ENCODE measurements around the gene BTN2A1. TPM values are rescaled to one million over a fixed set of nuclear protein-coding genes. Genes with fewer than 3 reads are reported as not detected.

The BTN2A1 gene
- total RNA-seq, result 7.1 and 8.8 TPM in 2 replicates

DNA sequence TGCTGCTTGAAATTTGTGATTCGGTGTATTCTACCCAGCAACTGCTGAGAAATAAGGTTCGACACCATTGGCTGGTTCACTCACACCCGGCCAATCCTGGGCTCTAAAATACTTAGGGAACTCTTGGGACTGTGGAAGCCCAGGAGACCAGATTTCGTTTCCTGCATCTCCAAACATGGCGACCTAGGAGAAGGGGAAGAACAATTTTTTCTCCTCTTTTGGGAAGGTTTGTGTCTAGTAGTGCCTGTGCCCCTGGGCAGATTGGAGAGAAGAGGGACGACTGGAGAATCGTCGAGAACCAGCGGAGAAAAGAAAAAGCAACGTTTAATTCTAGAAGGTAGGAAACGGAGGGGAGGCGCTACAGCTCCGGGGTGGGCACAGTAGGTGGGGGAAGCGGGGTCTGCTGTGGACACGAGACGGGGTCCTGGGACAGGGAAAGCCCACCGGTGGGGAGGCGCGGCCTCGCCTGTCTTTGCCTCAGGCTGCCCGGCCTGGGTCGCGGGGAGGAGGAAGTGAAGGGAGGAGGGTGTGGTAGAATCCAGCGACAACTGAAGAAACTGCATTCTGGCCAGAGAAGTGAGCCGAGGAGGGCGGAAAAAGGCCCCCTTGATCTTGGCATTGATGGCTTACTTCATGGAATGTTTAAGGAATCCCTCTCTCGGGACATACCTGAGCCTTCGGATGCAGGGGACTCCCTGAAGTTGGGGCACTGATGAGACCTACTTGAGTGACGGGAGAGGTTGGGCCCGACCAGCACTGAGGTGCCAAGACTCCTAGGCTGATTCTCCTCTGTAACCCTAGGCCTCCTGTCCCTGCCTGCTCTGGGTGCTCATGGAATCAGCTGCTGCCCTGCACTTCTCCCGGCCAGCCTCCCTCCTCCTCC is at the start of gene BTN2A1:
BTN2A1 (plus strand) TSS at position 150 of the 883 bp plus-strand sequence; CDS start at position 832, 682 bp downstream.

DNA sequence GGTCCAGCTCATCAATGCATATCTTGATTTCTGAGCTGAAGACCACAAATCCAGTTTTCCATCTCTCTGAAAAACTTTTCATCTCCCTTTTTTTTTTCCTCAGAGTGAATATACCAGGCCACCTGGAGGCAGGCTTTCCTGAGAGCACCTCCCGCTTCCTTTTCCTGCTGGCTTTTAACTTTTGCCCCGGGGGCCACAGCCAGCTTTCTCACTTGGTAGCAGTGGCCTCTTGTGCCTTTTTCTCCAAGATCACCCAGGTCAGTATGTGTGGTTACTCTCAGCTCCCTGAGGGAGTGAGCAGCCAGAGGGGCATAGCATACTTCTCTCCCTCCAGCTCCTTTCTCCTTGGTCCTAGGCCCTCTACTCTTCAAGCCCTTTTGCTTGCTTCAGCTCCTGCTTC is 42.3 kb downstream of the BTN2A1 start, which contains the start of gene BTN1A1:
BTN1A1 (plus strand) TSS at position 202 of the 400 bp plus-strand sequence. CDS start 984 bp downstream, outside the sequence.

Other genes with a start within 250 kb of the BTN2A1 start
- gene BTN3A2, start 92.8 kb upstream of the BTN2A1 start, total RNA-seq, result 17.2 and 28.6 TPM in 2 replicates
- 11.4 and 18.5 TPM in 2 replicates for gene BTN2A2, start 74.8 kb upstream of the BTN2A1 start, total RNA-seq
- 8.8 and 28.1 TPM in 2 replicates for gene BTN3A1, start 55.7 kb upstream of the BTN2A1 start, total RNA-seq
- 5.2 and 12.6 TPM in 2 replicates for gene BTN3A3, start 17.5 kb upstream of the BTN2A1 start, total RNA-seq
- not detected in 2 replicates for gene BTN1A1, start 42.3 kb downstream of the BTN2A1 start, total RNA-seq
- gene HMGN4, start 80.4 kb downstream of the BTN2A1 start, total RNA-seq, result 57.2 and 80.9 TPM in 2 replicates
- 24.7 and 26.6 TPM in 2 replicates for gene ABT1, start 139.0 kb downstream of the BTN2A1 start, total RNA-seq
- 12.3 and 20.5 TPM in 2 replicates for gene ZNF322, start 201.8 kb downstream of the BTN2A1 start, total RNA-seq

All from epithelial cell of umbilical artery (primary cell).